LHCN-M2 (cell line): ENCODE results near the gene JAK1. TPM values are rescaled to one million over a fixed set of nuclear protein-coding genes. Genes with fewer than 3 reads are reported as not detected.

ENCODE experiments used
- total RNA-seq: library from RNA; depleted of rRNA; stranded (reverse); fragments of >200 nt; gene quantifications from 2 replicates; pipeline ENCODE4 v1.2.3, GENCODE V29; 2014; rRNA removed

JAK1 gene
- total RNA-seq, 1 experiment from 2014 or later: 67.6 TPM

Other genes with a start within 250 kb of the JAK1 start
- 0.29 and 0.51 TPM in 2 replicates for gene RAVER2, start 221.5 kb downstream of the JAK1 start, total RNA-seq
- 48.5 and 53.5 TPM in 2 replicates for gene AK4, start 181.7 kb upstream of the JAK1 start, total RNA-seq